A549 (cell line): ENCODE results near the gene HBZ. TPM values are rescaled to one million over a fixed set of nuclear protein-coding genes. Genes with fewer than 3 reads are reported as not detected.

ENCODE experiments used
- ATAC-seq, 2 experiments: fragments of 200-7000 bp in 1 of 2; fragments of >200 bp in 1 of 2; cut with Nextera tagmentation in 1 of 2; cut with Tn5 transposase in 1 of 2; 3 replicates each; pipeline versions ENCODE4 v1.8.0 to v1.9.1; 2018 to 2020; ENCODE audit warnings: mild to moderate bottlenecking in 1 of 2, moderate library complexity in 1 of 2
- CTCF ChIA-PET: fragments of 300-600 bp; sonication (Branson Sonifier 250); formaldehyde crosslinking; extraction: SDS; loops from one replicate; lab custom pipeline; 2021; ENCODE audit warnings: antibody characterized with exemption, inconsistent platforms; lab: Yijun Ruan, JAX
- POLR2A ChIA-PET: fragments of 350-600 bp; formaldehyde crosslinking; extraction: SDS; loops from one replicate; lab custom pipeline; 2021; ENCODE audit warnings: antibody characterized with exemption, inconsistent platforms; lab: Yijun Ruan, JAX
- DNase-seq, 2 experiments: peaks; one replicate each; pipeline versions ENCODE4 v3.0.0 to v3.0.0-alpha.2; 2011 to 2016; ENCODE audit warnings: low read depth in 1 of 2, low spot score in 1 of 2
- FAIRE-seq: peaks from 2 replicates; lab custom pipeline; 2011; peaks lifted over from hg19 to GRCh38; lab: Jason Lieb, UNC
- H3K27ac ChIP-seq, 2 experiments: fragments of >200 bp; sonication (Bioruptor Twin); formaldehyde crosslinking; 3 replicates each; pipeline ENCODE4 v1.5.1; 2016 to 2017
- H3K4me1 ChIP-seq: fragments of >200 bp; sonication (Bioruptor Twin); formaldehyde crosslinking; 3 replicates; pipeline ENCODE4 v1.6.1; 2016
- H3K4me2 ChIP-seq: fragments of >200 bp; sonication (Bioruptor Twin); formaldehyde crosslinking; 3 replicates; pipeline ENCODE4 v1.6.1; 2016
- H3K4me3 ChIP-seq: fragments of >200 bp; sonication (Bioruptor Twin); formaldehyde crosslinking; 3 replicates; pipeline ENCODE4 v1.5.1; 2016
- H3K9me3 ChIP-seq: fragments of >200 bp; sonication (Bioruptor Twin); formaldehyde crosslinking; 3 replicates; pipeline ENCODE4 v1.6.1; 2016
- BHLHE40 ChIP-seq: IDR thresholded peaks from 2 replicates; pipeline ENCODE4 v1.6.1; 2012; ENCODE audit warnings: low read depth, low read length, inconsistent platforms
- CHD2 ChIP-seq: fragments of 150-350 bp; IDR thresholded peaks from 2 replicates; pipeline ENCODE4 v1.6.1; 2014; ENCODE audit warnings: low read length; ENCODE audit not compliant: partially characterized antibody
- EHF ChIP-seq: fragments of 250-450 bp; sonication (Bioruptor Pico); IDR thresholded peaks from 2 replicates; pipeline ENCODE4 v1.5.0; 2020; ENCODE audit warnings: mild to moderate bottlenecking
- ELK1 ChIP-seq: fragments of 150-350 bp; IDR thresholded peaks from 2 replicates; pipeline ENCODE4 v1.6.1; 2014; ENCODE audit warnings: low read depth, mild to moderate bottlenecking, low read length
- HES2 ChIP-seq: fragments of >200 bp; sonication (Bioruptor Twin); formaldehyde crosslinking; IDR thresholded peaks from 2 replicates; pipeline ENCODE4 v1.6.1; 2016
- MAFK ChIP-seq: fragments of 450-650 bp; IDR thresholded peaks from 2 replicates; pipeline ENCODE4 v1.6.1; 2014; ENCODE audit not compliant: partially characterized antibody
- MAZ ChIP-seq: fragments of 150-350 bp; IDR thresholded peaks from 2 replicates; pipeline ENCODE4 v1.6.1; 2014; ENCODE audit warnings: antibody characterized with exemption, low read depth, low read length, borderline replicate concordance
- PBX3 ChIP-seq: IDR thresholded peaks from 2 replicates; pipeline ENCODE4 v1.6.1; 2012
- POLR2A ChIP-seq: IDR thresholded peaks from 2 replicates; pipeline ENCODE4 v1.6.1; 2012; ENCODE audit warnings: mild to moderate bottlenecking, low read length
- REST ChIP-seq: fragments of 200-600 bp; sonication (generic); IDR thresholded peaks from 2 replicates; pipeline ENCODE4 v1.6.1; 2016; ENCODE audit warnings: antibody characterized with exemption, mild to moderate bottlenecking, moderate library complexity
- RFX5 ChIP-seq: fragments of 450-650 bp; IDR thresholded peaks from 2 replicates; pipeline ENCODE4 v1.7.1; 2014; ENCODE audit warnings: antibody characterized with exemption, mild to moderate bottlenecking, moderate library complexity
- TP53 ChIP-seq: fragments of 250-450 bp; sonication (Bioruptor Pico); IDR thresholded peaks from 2 replicates; pipeline ENCODE4 v1.5.0; 2021; ENCODE audit warnings: mild to moderate bottlenecking, moderate library complexity
- ZFP36 ChIP-seq: fragments of 450-650 bp; IDR thresholded peaks from 2 replicates; pipeline ENCODE4 v1.6.1; 2014; ENCODE audit warnings: borderline replicate concordance; ENCODE audit not compliant: partially characterized antibody
- WGBS: methylation state at CpG from one replicate; pipeline ENCODE4 v1.1.6; 2017; ENCODE audit errors: missing lambda C conversion rate; 5-methylcytosine and 5-hydroxymethylcytosine counted together
- polyA plus RNA-seq, 4 experiments: library from polyadenylated mRNA; depleted of rRNA in 3 of 4; stranded (reverse); fragments of >200 nt; fragmentation: RNase III in 1 of 4; extraction: RNeasy Plus Mini Kit Qiagen cat#74134 plus additional on column Dnase treatment in 1 of 4; gene quantifications; 2 replicates in 3 of 4; 3 replicates in 1 of 4; pipeline ENCODE4 v1.2.3, GENCODE V29; 2011 to 2017

HBZ gene
- polyA plus RNA-seq, 2 of the 4 experiments (the other 2 are of a cell fraction): not detected

- H3K4me2 ChIP-seq: peak overlapping the region; percentile 100
- no peak for FAIRE-seq
- 0 out of 3 replicates have a peak, but pooled peaks cover 5% of the 10 kb centered on the region for H3K4me1 ChIP-seq
Observed at GRCh38 chr16:154217-155030, 2.0 kb downstream of the HBZ start.

GRCh38 chr16:155031-155398 is 2.6 kb downstream of the HBZ start:
- ChIA-PET CTCF (interaction anchor here (0.9 to 1.9 kb wide), 5 partner anchors 11 to 58 kb away, joined by 3 to 5 read pairs (median 5); partner anchors contain the start of gene HBQ1), POLR2A (no interaction called here)
- DNase-seq (no peak), ATAC-seq (no peak), FAIRE-seq (no peak)
- TF ChIP-seq TP53 (CRISPR knock-in tag): no peak
- TF ChIP-seq BHLHE40: no peak
- no peak for TF ChIP-seq PBX3
- no peak for TF ChIP-seq ZFP36
- H3K4me3 ChIP-seq: peak overlapping the region; percentile 76
- 0 out of 3 replicates have a peak, but pooled peaks cover 5% of the 10 kb centered on the region for H3K4me1 ChIP-seq
- no peak overlapping the region; a peak in 1 of 6 replicates for H3K27ac ChIP-seq
- peak overlapping the region; percentile 100 for H3K4me2 ChIP-seq
- WGBS: 73% methylated on average over 7 of the region's 7 CpGs
- no peaks in the 10 kb centered on the region for H3K9me3 ChIP-seq

More at GRCh38 chr16:154217-155030, 2.0 kb downstream of the HBZ start:
- 16% methylated on average over 38 of the region's 59 CpGs for WGBS
- Histone ChIP-seq H3K27ac (peak overlapping the region; percentile 54 to 75; a peak in 4 of 6 replicates), H3K9me3 (no peaks in the 10 kb centered on the region), H3K4me3 (peak overlapping the region; percentile 76)
- DNase-seq (no peak), ATAC-seq (peak; percentile 62 to 69)
- ChIA-PET POLR2A (no interaction called here), CTCF (interaction anchor here (0.9 to 1.5 kb wide), 3 partner anchors 11 to 58 kb away, joined by 3 to 5 read pairs (median 3); partner anchors contain the start of gene HBQ1)
- TF ChIP-seq RFX5: no peak
- TF ChIP-seq EHF (CRISPR knock-in tag): no peak
- no peak for TF ChIP-seq CHD2
- no peak for TF ChIP-seq MAFK
- TF ChIP-seq BHLHE40: no peak
- no peak for TF ChIP-seq ELK1
- no peak for TF ChIP-seq HES2
- no peak for TF ChIP-seq POLR2A
- TF ChIP-seq MAZ: no peak
- no peak for TF ChIP-seq REST
- no peak for TF ChIP-seq TP53 (CRISPR knock-in tag)
